Stimulated activated CD8-positive, alpha-beta memory T cell treated with anti-CD3 and anti-CD28 coated beads, Interleukin-4, amount 100 ng/mL, for 1 hour (primary cell): ENCODE measurements around the gene EPC2.
"Not testable (repeated sequence)": the region's sequence is repeated elsewhere in the genome, so short reads cannot be mapped to it uniquely, and the experiment has no call there.

Experiments
- DNase-seq, 2 donors: peaks; one replicate each; pipeline ENCODE4 v3.0.0-alpha.2; 2020; ENCODE audit warnings: low read depth in 2 of 2, low spot score in 1 of 2

Gene EPC2

GRCh38 chr2:148721991-148722777, 77.6 kb downstream of the EPC2 start:
- no peak for DNase-seq

DNA sequence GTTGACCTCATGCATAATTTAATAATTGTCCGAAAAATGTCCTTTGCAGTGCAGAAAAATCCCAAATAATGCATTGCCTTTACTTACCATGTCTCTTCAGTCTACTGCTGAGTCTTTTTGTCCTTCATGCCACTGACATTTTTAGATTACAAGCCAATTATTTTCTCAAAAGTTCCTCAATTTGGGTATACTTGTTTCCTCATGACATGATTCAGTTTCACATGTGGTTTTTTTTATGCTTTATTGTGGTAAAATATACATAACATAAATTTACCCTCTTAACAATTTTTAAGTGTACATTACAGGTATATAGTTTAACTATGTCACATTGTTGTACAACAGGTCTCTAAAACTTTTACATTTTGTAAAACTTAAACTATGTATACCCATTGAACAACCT, 81.0 kb downstream of the EPC2 start:
- no peak for DNase-seq

DNA sequence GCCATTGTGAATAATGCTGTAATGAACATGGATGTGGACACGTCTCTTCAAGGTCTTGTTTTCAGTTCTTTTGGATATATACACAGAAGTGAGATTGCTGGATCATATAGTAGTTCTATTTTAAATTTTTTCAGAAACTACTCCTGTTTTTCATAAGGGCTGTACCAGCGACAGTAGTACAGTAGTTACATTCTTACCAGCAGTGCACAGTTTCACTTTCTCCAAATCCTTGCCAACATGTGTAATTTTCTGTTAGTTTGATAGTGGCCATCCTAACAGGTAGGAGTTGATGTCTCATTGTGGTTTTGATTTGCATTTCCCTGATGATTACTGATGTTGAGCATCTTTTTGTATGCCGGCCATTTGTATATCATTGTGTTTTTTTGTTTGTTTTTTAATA, 81.7 kb downstream of the EPC2 start:
- DNase-seq, result no peak

GRCh38 chr2:148730085-148730484, 85.5 kb downstream of the EPC2 start:
- DNase-seq, result no peak

- DNase-seq, result no peak
Measured at GRCh38 chr2:148737742-148738141, 93.2 kb downstream of the EPC2 start.

GRCh38 chr2:148739454-148740105, 95.0 kb downstream of the EPC2 start:
- no peak for DNase-seq

DNA sequence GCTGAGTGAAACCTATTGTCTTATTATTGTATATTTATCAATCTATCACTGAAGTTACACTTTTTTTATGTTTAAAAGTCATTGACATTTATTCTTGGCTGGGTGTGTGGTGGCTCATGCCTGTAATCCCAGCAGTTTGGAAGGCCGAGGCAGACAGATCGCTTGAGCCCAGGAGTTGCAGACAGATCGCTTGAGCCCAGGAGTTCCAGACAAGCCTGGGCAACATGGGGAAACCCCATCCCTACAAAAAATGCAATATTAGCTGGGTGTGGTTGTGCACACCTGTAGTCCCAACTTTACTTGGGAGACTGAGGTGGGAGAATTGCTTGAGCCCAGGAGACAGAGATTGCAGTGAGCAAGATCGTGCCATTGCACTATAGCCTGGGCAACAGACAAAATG, 97.8 kb downstream of the EPC2 start:
- DNase-seq, result no peak

DNA sequence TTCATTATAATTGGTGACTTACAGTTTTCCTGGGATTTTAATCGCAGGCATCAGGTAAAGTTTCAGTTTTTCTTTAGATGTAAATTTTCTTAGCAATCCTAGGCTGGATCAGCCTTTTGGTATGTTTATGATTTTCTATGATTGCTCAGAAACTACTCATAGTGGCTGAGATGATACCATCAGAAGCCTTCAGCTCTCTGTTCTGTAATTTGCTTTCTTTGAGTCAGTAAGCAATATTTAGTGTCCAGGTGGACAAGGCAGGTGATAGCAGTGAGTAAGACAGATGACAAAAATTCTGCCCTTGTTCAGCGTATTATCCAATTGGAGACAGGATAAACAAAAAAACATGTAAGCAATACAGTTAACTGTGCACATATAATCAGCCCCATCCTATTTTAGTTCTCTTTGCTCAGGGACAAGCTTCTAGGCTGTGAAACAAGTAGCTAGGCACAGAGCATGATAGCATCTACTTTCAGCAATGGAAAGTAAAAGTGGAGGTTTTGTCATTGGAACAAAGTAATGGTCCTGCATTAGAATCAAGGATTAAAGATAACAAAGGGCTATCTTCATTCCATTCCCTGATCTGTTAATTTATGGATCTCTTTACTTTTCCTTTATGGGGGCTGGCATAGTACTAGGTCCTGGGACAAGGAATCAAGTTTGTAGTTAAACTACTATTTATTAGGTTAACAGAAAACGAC, 100.8 kb downstream of the EPC2 start:
- no peak for DNase-seq

GRCh38 chr2:148746973-148747372, 102.4 kb downstream of the EPC2 start:
- no peak for DNase-seq

DNA sequence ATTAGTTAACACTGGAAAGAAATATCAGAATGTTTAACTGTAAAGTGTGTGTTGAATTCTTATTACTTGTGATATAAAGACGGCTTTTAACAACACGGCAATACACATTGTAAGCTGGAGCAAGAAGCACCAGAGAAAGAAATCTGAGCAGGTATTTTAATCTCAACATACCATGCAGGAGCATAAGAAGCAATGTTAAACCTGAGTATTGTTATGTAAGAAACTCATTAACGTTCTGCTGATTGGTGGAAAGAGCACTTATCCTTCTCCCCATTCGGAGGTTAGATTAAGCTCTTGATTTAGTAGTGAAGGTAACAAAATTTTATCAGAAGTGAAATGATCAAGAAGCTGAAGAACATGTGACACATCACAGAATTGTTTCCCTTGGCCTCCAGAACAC, 107.4 kb downstream of the EPC2 start:
- no peak for DNase-seq

- no peak for DNase-seq
Measured at GRCh38 chr2:148752977-148753376, 108.4 kb downstream of the EPC2 start.

GRCh38 chr2:148754864-148755263, 110.3 kb downstream of the EPC2 start:
- no peak for DNase-seq

GRCh38 chr2:148756292-148756975, 111.9 kb downstream of the EPC2 start:
- DNase-seq, result no peak

- no peak for DNase-seq
Measured at GRCh38 chr2:148764815-148765214, 120.3 kb downstream of the EPC2 start.

GRCh38 chr2:148770047-148770446, 125.5 kb downstream of the EPC2 start:
- no peak for DNase-seq

DNA sequence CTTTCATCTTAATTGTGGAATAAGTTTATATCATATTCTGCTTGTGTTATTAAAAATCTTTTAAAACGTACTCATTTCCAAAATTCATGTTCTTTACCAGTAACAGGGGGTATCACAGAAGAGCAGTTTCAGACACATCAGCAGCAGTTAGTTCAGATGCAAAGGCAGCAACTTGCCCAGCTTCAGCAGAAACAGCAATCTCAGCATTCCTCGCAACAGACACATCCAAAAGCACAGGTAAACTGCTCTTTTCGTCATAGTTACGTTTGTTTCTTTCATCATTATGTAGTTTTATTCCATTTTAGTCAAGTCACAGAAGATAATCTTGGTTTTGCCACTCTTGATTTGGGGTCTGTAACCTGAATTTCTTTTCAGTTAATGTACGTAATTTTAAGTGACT, 137.0 kb downstream of the EPC2 start:
- no peak for DNase-seq

- no peak for DNase-seq
Measured at GRCh38 chr2:148789059-148789458, 144.5 kb downstream of the EPC2 start.

- not testable (repeated sequence) for DNase-seq
Measured at GRCh38 chr2:148790172-148790571, 145.6 kb downstream of the EPC2 start.

DNA sequence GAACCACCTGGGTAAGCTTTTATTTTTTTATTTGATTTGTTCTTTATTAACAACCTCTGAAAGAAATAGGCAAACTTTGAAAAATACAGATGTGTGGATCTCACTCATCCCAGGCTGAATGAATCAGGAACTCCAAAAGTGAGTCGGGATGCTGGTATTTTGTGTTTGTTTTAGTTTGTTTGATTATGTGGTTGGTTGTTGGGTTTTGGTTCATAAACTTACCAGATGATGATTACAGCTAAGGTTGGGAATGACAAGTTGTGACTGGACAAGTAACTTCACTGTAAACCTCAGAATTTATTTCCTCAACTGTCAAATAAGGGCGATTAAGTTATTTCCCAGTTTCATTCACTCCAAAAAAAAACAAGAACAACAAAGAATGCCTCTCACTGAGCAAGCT, 150.0 kb downstream of the EPC2 start:
- DNase-seq, result no peak

DNA sequence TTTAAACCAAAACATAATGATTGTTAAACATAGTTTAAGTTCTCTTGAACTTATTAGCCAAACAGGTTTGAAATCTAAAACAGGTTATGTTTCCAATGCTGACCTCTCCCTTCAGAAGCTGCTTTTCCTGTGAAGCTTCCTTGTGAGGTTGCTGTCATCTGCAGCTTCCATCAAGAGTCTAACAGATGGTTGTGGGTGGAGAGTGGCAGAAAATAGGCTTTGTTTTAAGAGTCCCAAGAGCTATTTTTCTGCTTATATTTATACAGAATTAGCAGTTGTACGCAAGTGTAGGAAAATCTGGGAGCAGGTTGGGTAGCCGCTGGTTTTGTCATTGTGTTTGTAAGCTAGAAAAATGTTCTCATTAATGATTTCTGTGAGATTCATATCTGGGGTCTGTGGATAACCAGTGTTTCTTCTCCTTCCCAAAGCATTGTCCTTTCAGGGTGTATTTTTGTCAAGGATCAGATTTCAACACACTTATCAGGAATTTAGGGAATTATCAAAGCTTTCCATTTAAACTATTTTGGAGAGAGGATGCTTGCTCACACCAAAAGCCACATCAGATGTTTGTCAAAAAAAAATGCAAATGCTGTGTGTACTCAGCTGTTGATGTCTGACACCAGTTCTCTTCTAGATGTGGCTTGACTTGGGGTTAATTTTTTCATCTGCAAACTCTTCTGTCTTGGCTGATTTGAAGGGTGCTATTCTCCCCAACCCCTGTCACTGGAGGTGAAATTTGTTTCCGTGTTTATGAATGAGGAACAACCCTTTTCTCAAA, 152.4 kb downstream of the EPC2 start:
- no peak for DNase-seq
